ENCODE measurements around the gene DPAGT1.

The DPAGT1 gene

DNA sequence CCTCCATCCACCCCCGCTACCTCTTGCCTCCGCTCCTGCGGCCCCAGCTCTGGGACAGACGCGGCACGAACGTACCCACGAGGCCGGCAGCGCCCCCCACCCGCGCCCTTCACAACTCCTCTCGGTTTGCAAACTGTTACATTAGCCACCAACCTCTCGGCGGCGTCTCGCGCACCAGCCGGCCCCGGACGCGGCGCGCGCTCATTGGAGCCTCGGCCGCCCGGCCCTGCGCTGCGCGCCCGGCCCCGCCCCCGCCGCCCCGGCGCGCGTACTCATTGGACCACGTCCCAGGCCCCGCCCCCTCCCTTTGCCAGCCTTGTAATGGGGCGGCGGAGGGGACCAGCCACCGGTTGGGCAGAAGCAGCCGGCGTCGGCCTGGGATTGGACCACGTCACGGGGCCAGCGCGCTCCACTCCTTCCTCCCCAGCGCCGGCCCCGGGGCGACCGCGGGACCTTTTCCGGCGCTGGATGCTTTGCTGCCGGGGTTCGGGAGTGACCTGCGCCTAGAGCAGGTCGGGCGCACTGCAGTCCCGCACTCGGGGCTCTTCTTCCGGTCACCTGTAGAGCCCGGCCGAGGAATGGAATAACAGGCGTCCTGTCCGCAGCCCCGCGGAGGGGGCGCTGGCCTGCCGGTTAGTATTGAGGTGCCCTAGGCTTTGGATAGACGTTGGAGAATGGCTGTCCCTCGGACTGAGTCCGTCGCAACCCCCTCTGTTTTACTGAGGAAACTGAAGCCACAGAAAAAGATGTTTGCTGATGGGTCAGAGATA lies 44.5 kb downstream of the DPAGT1 start, which contains the start of gene HYOU1:
Gene HYOU1, minus strand, starts transcription at position 206 of the 770 bp plus-strand sequence. CDS start 1,045 bp downstream, outside the sequence.
- peak; percentile 97 to 98 for DNase-seq

- DNase-seq: no peak
Observed at GRCh38 chr11:119056421-119056999, 45.1 kb downstream of the DPAGT1 start.

DNA sequence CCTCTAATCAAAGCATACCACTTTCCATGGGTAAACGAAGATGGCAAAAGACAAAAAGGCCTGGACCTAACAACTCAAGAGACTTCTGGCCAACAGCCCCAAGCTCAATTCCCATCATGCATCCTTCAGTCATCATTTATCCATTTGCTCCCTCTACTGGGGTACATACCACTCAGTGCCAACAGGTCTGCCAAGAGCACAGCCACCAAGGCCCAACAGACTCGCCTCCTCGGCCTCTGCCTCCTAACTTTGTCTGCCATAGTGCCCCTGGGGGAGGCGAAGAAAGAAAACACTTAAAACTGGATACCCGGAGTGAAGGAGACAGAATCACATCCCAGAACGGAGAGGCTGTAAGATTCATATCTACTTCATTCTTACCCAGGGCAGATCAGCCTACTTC lies 45.8 kb downstream of the DPAGT1 start:
- peak in 1 of 2 donors; percentile 27 for DNase-seq

DNA sequence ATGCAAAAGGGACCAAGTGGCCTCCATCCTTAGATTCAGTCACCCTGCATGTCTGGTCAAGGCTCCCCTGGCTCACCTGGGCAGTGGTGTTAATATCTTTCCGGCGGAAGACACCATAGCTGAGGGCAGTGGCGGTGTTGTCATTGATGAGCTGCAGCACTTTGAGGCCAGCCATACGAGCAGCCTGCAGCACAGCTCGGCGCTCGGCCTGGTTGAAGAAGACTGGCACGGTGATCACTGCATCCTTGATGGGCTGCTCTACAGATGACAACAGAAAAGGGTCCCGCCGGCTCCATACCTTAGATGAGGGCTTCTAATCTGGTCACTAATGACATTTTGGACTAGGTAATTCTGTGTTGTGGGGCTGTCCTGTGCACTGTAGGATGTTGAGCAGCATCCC lies 47.2 kb downstream of the DPAGT1 start:
- DNase-seq: no peak

DNA sequence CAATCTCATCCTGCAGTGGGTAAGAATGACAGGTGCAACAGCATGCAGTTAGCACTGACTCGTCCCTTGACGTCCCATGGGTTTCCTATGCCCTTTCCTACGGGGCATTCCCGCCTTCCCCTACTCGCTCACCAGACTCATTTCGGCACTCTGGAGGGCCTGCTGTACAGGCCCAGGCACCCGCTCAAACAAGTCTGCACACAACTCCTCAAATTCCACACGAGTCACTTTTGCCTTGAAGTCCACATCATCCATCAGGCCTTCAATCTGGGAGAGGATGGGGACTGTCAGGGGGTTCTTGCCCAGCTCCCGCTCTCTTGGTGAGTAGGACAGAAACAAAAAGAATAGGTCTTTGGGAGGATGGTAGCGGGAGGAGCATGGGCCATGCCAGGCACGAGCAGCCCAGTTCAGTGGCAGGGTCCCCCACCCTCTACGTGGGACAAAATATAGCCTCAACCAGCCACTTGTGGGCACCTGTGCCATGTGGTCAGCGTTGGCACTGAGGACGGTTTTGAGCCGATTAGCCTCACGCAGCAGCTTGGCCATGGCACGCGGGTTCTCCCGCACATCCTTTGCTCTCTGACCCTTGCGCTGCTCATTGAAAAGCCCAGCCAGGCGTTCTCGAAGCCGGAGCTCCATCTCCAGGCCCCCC lies 49.4 kb downstream of the DPAGT1 start:
- DNase-seq: no peak

- DNase-seq: no peak
Observed at GRCh38 chr11:119051440-119052162, 50.1 kb downstream of the DPAGT1 start.

DNA sequence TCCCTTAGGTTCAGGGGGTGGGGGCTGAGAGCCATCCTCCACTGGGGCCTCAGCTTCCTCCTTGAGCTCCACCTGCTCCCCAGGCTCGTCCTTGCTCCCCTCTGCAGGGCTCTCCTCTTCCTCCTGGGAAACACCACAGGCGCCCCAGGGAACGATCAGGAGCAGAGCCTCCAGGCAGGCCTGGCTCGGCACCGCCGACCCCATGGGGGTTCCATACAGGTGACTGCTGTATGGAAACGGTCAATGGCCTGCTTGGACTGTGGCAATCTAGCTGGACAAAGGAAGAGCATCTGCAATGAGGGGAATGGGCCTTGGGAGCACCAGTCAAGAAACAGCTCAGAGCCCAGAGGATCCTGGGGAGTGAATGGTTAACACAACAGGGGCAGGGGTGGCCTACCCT lies 52.6 kb downstream of the DPAGT1 start:
- DNase-seq: no peak

DNA sequence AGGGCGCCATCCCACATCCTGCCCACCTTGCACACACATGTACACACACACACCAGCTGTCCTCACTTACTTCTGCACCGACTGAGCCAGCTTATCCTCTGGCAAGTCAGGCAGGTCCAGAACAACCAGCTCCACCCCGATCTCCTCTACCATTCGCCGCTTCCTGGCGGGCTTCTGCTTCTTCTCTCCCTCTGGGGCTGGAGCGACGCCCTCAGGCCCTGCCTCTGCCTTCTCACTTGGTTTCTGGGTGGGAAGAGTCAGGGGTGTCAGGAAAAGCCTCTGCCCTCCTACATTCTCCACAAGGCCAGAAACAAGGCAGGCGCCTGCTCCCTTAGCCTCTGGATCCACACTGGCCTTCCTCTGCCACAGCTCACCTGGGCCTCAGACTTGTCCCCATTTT lies 53.0 kb downstream of the DPAGT1 start:
- no peak for DNase-seq

DNA sequence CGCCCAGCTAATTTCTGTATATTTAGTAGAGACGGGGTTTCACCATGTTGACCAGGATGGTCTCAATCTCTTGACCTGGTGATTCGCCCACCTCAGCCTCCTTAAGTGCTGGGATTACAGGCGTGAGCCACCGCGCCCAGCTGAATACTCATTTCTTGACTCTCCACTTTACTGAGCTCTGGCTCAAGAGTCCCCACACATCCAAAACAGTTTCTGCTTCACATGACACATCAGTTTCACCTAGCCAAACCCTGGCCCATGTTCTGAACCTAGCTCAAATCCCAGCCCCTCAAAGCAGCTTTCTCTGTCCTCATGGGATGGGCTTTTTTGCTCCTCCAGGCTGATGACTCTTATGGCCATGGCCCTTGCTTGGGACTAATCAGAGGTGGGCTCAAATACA lies 54.4 kb downstream of the DPAGT1 start:
- DNase-seq: no peak
